ENCODE measurements around the gene BICC1. TPM values are rescaled to one million over a fixed set of nuclear protein-coding genes. Genes with fewer than 3 reads are reported as not detected.

The BICC1 gene
- total RNA-seq, 1 experiment from 2014 or later = 0.67 TPM

DNA sequence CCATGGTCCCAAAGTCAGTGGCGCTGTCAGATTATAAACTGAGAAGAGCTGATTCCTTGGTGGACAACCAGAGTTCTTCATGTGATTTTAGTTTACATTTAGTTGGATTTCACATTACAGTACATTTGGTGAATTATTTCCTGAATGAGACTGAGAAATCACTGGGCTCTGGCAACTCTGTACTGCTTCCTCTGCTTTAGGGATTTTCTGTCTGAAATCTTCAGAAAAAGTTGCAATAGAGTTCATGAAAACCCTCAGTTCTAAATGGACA lies 242.6 kb downstream of the BICC1 start:
- POLR2A ChIA-PET = no interaction called here

DNA sequence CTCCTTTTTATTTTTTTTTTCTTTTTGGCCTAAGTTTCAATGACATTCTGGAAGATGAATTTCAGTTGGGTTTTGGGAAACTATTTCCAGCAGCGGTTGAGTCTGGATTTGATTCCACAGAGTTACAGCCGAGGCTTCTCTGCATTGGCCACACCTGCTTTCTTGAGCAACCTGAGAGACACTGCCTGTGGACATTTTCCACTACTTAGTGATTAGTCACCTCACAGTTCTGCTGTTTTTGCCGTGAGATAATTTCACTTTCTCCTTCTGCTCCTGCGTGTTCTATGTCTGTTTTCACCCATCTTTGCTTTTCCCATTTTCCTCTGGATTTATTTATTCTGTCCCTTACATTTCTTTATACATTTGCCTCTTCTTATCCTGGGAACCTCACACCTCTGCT lies 243.0 kb downstream of the BICC1 start:
- ATAC-seq (no peak), DNase-seq (ENCODE audit: low read depth, low spot score) (no peak)
- no TSS peak for BruUV-seq (replicated peaks)
- Histone ChIP-seq H3K4me1 (ENCODE audit: control insufficient read depth, insufficient read depth, low read length) (no peaks in the 10 kb centered on the region), H3K27ac (ENCODE audit: low read length) (no peak overlapping the region), H3K9me3 (ENCODE audit: control insufficient read depth, insufficient read depth, low read depth, low read length) (no peaks in the 10 kb centered on the region), H3K27me3 (ENCODE audit: control insufficient read depth, insufficient read depth, low read length) (no peaks in the 10 kb centered on the region), H3K36me3 (ENCODE audit: control insufficient read depth, insufficient read depth, low read length) (no peaks in the 10 kb centered on the region), H3K4me3 (ENCODE audit: low read depth in 2 of 2, low read length in 2 of 2) (no peak overlapping the region)
- ChIA-PET POLR2A (no interaction called here), CTCF (no interaction called here)
- intact Hi-C loops (cut with micrococcal nuclease; ENCODE audit: unreplicated experiment) = no loop called here
- TF ChIP-seq, protein P1, sequence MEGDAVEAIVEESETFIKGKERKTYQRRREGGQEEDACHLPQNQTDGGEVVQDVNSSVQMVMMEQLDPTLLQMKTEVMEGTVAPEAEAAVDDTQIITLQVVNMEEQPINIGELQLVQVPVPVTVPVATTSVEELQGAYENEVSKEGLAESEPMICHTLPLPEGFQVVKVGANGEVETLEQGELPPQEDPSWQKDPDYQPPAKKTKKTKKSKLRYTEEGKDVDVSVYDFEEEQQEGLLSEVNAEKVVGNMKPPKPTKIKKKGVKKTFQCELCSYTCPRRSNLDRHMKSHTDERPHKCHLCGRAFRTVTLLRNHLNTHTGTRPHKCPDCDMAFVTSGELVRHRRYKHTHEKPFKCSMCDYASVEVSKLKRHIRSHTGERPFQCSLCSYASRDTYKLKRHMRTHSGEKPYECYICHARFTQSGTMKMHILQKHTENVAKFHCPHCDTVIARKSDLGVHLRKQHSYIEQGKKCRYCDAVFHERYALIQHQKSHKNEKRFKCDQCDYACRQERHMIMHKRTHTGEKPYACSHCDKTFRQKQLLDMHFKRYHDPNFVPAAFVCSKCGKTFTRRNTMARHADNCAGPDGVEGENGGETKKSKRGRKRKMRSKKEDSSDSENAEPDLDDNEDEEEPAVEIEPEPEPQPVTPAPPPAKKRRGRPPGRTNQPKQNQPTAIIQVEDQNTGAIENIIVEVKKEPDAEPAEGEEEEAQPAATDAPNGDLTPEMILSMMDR (IDR thresholded peaks at IDR 0.05) = no peak
- TF ChIP-seq TCF7L2 (IDR thresholded peaks at IDR 0.05; ENCODE audit: low read depth, low read length) (no peak), POLR2AphosphoS5 (IDR thresholded peaks at IDR 0.05; ENCODE audit: low read depth, low read length) (no peak), SIN3A (IDR thresholded peaks at IDR 0.05; ENCODE audit: borderline replicate concordance, insufficient read depth, low read depth, low read length) (no peak)
- TF ChIP-seq, protein P2, sequence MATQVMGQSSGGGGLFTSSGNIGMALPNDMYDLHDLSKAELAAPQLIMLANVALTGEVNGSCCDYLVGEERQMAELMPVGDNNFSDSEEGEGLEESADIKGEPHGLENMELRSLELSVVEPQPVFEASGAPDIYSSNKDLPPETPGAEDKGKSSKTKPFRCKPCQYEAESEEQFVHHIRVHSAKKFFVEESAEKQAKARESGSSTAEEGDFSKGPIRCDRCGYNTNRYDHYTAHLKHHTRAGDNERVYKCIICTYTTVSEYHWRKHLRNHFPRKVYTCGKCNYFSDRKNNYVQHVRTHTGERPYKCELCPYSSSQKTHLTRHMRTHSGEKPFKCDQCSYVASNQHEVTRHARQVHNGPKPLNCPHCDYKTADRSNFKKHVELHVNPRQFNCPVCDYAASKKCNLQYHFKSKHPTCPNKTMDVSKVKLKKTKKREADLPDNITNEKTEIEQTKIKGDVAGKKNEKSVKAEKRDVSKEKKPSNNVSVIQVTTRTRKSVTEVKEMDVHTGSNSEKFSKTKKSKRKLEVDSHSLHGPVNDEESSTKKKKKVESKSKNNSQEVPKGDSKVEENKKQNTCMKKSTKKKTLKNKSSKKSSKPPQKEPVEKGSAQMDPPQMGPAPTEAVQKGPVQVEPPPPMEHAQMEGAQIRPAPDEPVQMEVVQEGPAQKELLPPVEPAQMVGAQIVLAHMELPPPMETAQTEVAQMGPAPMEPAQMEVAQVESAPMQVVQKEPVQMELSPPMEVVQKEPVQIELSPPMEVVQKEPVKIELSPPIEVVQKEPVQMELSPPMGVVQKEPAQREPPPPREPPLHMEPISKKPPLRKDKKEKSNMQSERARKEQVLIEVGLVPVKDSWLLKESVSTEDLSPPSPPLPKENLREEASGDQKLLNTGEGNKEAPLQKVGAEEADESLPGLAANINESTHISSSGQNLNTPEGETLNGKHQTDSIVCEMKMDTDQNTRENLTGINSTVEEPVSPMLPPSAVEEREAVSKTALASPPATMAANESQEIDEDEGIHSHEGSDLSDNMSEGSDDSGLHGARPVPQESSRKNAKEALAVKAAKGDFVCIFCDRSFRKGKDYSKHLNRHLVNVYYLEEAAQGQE (IDR thresholded peaks at IDR 0.05; ENCODE audit: insufficient read depth in 1 of 2, low read depth in 2 of 2, low read length in 1 of 2) = no peak
- in situ Hi-C loops (cut with HindIII; ENCODE audit: low pct_unique_long_range_greater_than_20kb, low sequenced_read_pairs) = no loop called here

More for the DNA sequence above, 242.6 kb downstream of the BICC1 start:
- intact Hi-C loops (cut with micrococcal nuclease; ENCODE audit: unreplicated experiment) (no loop called here), in situ Hi-C loops (cut with HindIII; ENCODE audit: low pct_unique_long_range_greater_than_20kb, low sequenced_read_pairs) (no loop called here)
- Histone ChIP-seq H3K27ac (ENCODE audit: low read length) (no peak overlapping the region), H3K27me3 (ENCODE audit: control insufficient read depth, insufficient read depth, low read length) (no peaks in the 10 kb centered on the region), H3K36me3 (ENCODE audit: control insufficient read depth, insufficient read depth, low read length) (no peaks in the 10 kb centered on the region), H3K4me3 (ENCODE audit: low read depth in 2 of 2, low read length in 2 of 2) (no peak overlapping the region), H3K4me1 (ENCODE audit: control insufficient read depth, insufficient read depth, low read length) (no peaks in the 10 kb centered on the region), H3K9me3 (ENCODE audit: control insufficient read depth, insufficient read depth, low read depth, low read length) (no peaks in the 10 kb centered on the region)
- no peak for ATAC-seq
- DNase-seq (ENCODE audit: low read depth, low spot score) = no peak
- BruUV-seq (replicated peaks) = no TSS peak
- TF ChIP-seq, protein P1 (IDR thresholded peaks at IDR 0.05) = no peak
- no peak for TF ChIP-seq SIN3A (IDR thresholded peaks at IDR 0.05; ENCODE audit: borderline replicate concordance, insufficient read depth, low read depth, low read length)
- TF ChIP-seq, protein P2 (IDR thresholded peaks at IDR 0.05; ENCODE audit: insufficient read depth in 1 of 2, low read depth in 2 of 2, low read length in 1 of 2) = no peak
- no peak for TF ChIP-seq POLR2AphosphoS5 (IDR thresholded peaks at IDR 0.05; ENCODE audit: low read depth, low read length)
- no peak for TF ChIP-seq TCF7L2 (IDR thresholded peaks at IDR 0.05; ENCODE audit: low read depth, low read length)
- CTCF ChIA-PET = no interaction called here
